Choroid plexus epithelial cell (primary cell): Measurements from ENCODE around the gene RBFOX1.

Experiments
- DNase-seq: peaks from one replicate; pipeline ENCODE4 v3.0.0-alpha.2; 2010; ENCODE audit warnings: low read depth
- H3K4me3 ChIP-seq: 2 replicates; pipeline ENCODE4 v1.5.1; 2011; ENCODE audit warnings: low read depth, mild to moderate bottlenecking, control low read depth, low read length, moderate library complexity
- TF ChIP-seq, protein P1 (sequence below): conservative IDR thresholded peaks from 2 replicates; pipeline ENCODE4 v1.5.1; 2011; ENCODE audit warnings: low read depth, mild to moderate bottlenecking, control low read depth, inconsistent platforms, low read length, moderate library complexity

RBFOX1 gene

DNA sequence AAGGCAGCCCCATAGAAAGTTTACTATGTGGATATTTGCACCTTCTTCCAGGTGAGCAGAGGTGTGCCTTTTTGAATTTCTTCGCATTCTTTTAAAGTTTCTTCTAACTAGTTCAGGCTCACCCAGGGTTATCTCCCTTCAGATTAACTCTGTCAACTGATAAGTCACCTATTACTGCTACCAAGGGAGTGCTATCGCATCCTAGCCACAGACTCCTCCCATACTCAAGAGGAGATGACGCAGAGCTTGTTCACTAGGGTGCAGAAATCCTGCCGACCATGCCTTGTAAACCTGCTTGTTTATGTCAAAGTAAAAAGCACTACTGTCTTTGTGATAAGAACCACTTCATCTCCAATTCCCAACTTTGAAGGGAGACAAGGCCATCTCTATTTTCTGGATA, 390.1 kb downstream of the RBFOX1 start:
- H3K4me3 ChIP-seq = no peak overlapping the region
- no peak for DNase-seq
- TF ChIP-seq, protein P1, sequence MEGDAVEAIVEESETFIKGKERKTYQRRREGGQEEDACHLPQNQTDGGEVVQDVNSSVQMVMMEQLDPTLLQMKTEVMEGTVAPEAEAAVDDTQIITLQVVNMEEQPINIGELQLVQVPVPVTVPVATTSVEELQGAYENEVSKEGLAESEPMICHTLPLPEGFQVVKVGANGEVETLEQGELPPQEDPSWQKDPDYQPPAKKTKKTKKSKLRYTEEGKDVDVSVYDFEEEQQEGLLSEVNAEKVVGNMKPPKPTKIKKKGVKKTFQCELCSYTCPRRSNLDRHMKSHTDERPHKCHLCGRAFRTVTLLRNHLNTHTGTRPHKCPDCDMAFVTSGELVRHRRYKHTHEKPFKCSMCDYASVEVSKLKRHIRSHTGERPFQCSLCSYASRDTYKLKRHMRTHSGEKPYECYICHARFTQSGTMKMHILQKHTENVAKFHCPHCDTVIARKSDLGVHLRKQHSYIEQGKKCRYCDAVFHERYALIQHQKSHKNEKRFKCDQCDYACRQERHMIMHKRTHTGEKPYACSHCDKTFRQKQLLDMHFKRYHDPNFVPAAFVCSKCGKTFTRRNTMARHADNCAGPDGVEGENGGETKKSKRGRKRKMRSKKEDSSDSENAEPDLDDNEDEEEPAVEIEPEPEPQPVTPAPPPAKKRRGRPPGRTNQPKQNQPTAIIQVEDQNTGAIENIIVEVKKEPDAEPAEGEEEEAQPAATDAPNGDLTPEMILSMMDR = no peak

DNA sequence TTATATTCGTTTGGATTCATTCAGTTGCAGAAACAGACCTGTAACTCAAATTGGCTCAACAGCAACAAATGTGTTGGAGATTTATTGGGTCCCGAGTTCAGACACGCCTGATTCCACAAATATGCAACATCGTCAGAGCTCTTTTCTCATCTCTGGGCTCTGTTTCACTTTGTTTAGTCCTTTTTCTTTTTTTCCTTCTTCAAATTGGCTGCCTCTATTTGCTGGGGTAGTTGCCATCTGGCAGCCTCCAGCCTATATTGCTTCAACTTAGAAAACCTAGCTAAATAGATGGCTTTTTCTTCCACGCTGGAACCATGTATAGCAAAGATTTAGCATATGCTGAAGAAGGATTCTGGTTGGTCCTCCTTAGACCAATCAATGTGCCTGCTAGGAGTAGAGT, 398.5 kb downstream of the RBFOX1 start:
- DNase-seq = no peak
- TF ChIP-seq, protein P1 = no peak
- no peak overlapping the region for H3K4me3 ChIP-seq

DNA sequence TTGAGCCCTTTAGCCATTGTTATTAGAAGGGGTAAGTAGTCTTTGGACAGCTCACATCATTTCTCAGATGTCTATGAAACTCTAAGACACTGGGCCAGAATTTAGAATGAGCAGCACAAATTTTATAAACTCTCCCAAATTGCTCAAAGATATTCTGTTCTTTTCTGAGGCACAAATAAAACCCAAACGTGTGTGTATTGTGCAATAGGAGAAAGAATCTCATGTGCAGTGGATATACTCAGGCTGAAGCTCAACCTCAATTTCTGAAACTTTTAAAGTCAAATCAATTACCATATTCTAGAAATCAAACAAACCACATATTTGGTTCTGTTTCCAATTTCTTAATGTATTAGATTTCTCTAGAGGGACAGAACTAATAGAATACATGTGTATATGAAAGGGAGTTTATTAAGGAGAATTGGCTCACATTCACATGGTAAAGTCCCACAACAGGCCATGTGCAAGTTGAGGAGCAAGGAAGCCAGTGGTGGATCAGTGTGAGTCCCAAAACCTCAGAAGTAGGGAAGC, 403.6 kb downstream of the RBFOX1 start:
- DNase-seq = no peak
- TF ChIP-seq, protein P1 = no peak
- no peak overlapping the region for H3K4me3 ChIP-seq

DNA sequence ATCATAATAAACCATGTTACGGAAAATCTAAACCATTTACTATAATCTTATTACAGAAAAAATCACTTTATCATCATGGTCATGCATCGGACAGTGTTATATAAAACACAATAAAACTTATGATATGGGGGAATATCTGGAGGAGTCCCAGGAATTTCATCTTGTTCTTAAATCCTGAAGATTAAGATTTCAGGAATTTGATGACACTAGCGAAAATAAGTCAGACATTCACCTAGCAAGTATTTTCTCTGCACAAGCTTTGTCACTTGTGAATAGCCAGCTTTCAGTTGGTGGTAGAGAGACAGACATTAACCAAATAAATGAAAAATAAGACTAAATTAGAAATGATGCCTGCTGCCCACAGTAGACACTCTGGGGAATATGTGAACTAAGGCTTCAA, 410.0 kb downstream of the RBFOX1 start:
- H3K4me3 ChIP-seq = no peak overlapping the region
- no peak for DNase-seq
- TF ChIP-seq, protein P1 = no peak

DNA sequence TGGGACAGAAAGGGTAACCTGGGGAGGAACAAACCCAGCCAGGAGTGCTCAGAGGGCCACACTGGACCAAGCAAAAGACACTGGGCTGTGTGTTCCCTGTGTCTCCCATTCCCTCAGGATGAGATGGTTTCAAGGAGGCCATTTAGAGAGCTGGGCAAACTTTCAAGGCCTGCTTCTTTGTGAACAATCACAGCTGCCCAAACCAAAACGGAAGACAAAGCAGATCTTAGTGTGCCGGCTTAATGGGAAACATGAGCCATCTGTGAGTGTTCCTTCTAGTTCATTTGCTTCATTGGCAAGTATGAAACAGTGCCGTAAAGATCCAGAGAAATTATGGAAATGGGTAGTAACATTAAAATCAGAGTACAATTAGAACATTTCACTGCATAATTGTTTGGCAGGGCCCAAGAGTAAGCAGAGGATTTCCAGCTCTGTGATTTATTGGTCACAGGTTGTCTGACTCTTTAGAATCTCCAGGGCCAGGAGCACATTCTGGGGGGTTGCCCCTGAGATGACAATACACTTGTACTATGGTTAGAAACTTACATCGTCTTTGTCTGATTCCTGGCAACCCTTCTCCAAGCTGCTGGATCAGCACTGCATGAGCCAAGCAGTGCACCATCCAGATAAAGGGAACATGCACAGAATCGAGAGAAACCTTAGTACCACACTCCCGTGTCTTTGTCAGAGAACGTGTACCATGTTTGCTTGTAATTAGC, 412.1 kb downstream of the RBFOX1 start:
- no peak overlapping the region for H3K4me3 ChIP-seq
- DNase-seq = no peak
- TF ChIP-seq, protein P1 = no peak

DNA sequence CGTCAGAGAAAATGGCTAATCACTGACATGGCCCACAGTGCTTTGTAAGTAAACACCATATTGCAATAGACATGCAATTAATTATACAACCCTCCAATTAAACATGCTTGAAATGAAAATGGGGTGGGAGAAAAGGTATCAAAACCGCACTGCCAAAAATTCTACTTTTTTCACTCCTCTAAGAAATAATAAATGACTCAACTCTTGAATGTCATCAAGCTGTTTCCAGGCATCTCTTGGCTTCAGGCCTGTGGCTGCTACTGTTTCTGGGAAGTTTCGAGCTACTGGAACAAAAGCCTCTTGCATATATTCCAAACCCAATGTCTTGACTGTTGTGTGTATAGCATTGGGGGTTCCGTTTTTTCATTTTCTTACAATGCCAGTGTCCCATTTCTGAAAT, 412.6 kb downstream of the RBFOX1 start:
- TF ChIP-seq, protein P1 = no peak

DNA sequence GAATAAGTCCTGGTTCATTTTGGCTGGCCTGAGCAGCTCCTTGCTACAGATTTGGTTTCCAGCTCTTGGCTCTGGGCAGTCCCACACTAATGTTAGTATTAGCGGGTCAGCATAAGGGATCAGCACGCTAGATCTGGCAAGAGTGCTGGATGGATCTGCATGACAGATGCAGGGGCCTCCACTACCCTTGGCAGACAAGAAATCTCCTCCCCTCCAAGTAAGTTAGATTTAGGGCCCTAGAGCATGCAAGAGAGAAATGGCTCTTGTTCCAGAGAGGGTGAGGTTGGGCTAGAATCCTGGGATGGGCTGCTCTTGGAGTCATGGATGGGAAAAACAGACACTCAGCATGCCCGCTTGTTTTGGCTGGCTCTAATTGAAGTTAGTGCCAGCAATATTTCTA, 414.3 kb downstream of the RBFOX1 start:
- H3K4me3 ChIP-seq = no peak overlapping the region
- TF ChIP-seq, protein P1 = no peak
- DNase-seq = no peak

More for the DNA sequence above, 412.6 kb downstream of the RBFOX1 start:
- H3K4me3 ChIP-seq = no peak overlapping the region
- DNase-seq = no peak
